NCI-H1092 (cell line): Measurements from ENCODE around the gene KRTAP19-4.
"Not testable (repeated sequence)": the region's sequence is repeated elsewhere in the genome, so short reads cannot be mapped to it uniquely, and the experiment has no call there.

Experiments
- DNase-seq: peaks from one replicate; lab custom pipeline; 2025; lab: John Stamatoyannopoulos, UW

Gene KRTAP19-4

GRCh38 chr21:30497065-30497464, at the start of gene KRTAP19-4:
Gene KRTAP19-4, minus strand, starts transcription at chr21:30497165. Its CDS starts 55 bp downstream, at chr21:30497110.
- no peak for DNase-seq

- DNase-seq = no peak
These were observed 44.8 kb upstream of the KRTAP19-4 start, which contains the start of gene KRTAP19-6 for GRCh38 chr21:30541764-30542163. Gene KRTAP19-6, minus strand, starts transcription at chr21:30541864. Its CDS starts 31 bp downstream, at chr21:30541833.

DNA sequence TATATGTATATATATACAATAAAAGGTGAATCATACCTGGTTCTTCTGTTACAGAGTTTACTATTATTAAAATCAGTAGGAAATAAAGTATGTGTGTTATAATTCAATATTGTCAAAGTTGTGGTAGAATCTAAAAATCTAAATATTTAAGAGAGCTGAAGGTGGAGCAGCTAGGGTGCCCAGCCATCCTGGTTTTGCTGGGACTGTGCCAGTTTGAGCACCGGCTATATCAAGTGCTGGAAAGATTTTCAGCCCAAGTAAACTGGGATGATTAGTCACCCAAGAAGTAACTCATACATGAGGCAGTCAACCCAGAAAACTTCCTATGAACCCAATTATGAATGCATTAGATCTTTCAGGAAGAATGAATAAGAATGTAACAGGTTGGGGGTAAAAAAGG, 21.9 kb upstream of the KRTAP19-4 start:
- no peak for DNase-seq

DNA sequence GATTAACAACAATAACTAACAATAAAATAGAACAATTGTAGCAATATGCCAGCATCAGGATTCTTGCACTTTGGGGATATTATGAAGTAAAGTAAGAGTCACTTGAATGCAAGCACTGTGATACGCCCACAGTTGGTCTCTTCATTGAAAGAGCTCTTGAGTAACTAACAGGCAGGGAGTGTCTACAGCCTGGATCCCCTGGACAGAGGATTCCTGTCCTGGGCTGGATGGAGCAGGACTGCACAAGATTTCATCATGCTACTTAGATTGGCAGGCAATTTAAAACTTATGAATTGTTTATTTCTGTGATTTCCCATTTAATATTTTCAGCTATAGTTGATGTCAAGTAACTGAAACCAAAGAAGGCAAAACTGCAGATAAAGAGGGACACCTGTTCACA, 18.7 kb upstream of the KRTAP19-4 start:
- DNase-seq = no peak

- DNase-seq = not testable (repeated sequence)
These were observed 8.7 kb upstream of the KRTAP19-4 start for GRCh38 chr21:30505621-30506205.

- DNase-seq = no peak
These were observed 5.1 kb upstream of the KRTAP19-4 start, which contains the start of gene KRTAP19-5 for GRCh38 chr21:30502041-30502440. Gene KRTAP19-5, minus strand, starts transcription at chr21:30502141. Its CDS starts 51 bp downstream, at chr21:30502090.

GRCh38 chr21:30491963-30492428, 5.0 kb downstream of the KRTAP19-4 start, which contains the start of gene KRTAP19-3:
Gene KRTAP19-3, minus strand, starts transcription at chr21:30492013. Its CDS starts 56 bp downstream, at chr21:30491957.
- no peak for DNase-seq

DNA sequence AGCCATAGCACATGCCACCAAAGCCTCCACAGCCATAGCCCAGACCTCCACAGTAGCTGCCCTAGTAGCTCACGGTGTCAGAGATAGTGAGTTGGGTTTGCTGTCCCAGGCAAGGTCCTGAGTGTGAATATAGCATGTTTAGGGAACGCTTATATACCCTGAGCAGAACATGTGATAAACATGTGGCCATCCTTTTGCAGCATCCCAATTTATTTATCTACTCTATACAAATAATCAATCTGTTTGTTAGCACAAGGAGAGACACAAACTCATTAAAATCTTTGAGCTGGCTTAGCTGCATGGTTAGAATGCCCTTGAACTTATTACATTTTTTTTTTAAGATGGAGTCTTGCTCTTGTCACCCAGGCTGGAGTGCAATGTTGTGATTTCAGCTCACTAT, 9.6 kb downstream of the KRTAP19-4 start, which contains the start of gene KRTAP19-2:
Gene KRTAP19-2 (minus strand): TSS at position 101 of the 400 bp plus-strand sequence. CDS start 88 bp downstream, at position 13.
- DNase-seq = no peak

- DNase-seq = no peak
These were observed 10.8 kb downstream of the KRTAP19-4 start for GRCh38 chr21:30486180-30486579.

- no peak for DNase-seq
These were observed 14.8 kb downstream of the KRTAP19-4 start for GRCh38 chr21:30482130-30482529.

GRCh38 chr21:30480145-30480544, 16.8 kb downstream of the KRTAP19-4 start, which contains the start of gene KRTAP19-1:
Gene KRTAP19-1, minus strand, starts transcription at chr21:30480367. Its CDS starts 50 bp downstream, at chr21:30480317.
- DNase-seq = no peak

DNA sequence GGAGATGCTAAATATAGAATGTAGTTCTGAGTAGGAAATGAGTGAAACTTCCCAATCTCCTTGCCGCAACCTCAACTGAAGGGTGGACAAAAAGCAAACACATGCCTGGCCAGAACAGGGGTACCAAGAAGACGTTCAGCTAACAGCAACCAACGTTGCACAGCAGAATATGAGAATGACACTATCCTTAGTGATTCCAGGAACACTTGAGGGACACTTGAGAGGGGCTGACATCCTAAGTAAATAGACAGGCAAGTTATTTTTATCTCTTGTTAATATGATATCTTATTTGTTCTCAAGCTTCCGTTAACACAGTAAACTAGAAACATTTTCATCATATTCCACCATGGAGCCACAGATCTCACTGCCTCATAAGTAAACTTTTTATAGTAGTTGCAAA, 17.7 kb downstream of the KRTAP19-4 start:
- DNase-seq = no peak

- DNase-seq = no peak
These were observed 19.0 kb downstream of the KRTAP19-4 start for GRCh38 chr21:30478004-30478403.

- DNase-seq = no peak
These were observed 27.9 kb downstream of the KRTAP19-4 start for GRCh38 chr21:30468900-30469714.

- DNase-seq = no peak
These were observed 33.3 kb downstream of the KRTAP19-4 start for GRCh38 chr21:30463713-30464112.

GRCh38 chr21:30448514-30448913, 48.5 kb downstream of the KRTAP19-4 start:
- DNase-seq = no peak

DNA sequence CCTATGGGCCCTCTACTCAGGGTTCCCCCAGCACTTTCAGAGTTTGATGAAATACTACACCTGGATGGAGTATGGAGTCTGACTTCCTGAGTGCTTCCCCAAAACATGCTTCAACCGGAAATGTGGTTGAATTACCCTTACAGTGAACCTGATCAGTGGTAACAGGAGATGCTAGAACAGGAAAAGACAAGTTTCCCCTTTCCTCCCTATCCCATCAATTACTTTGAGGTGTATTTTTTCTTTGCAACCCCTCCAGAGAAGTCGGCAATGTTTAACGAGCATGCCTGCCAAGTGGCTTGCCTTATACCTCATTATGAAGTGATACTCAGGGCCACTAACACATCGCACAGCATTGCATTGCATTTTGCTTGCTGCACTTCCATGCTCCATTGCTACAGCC, 49.9 kb downstream of the KRTAP19-4 start:
- DNase-seq = no peak
